ENCODE results near the gene FAM120B. TPM values are rescaled to one million over a fixed set of nuclear protein-coding genes. Genes with fewer than 3 reads are reported as not detected.
"Not testable (repeated sequence)": the region's sequence is repeated elsewhere in the genome, so short reads cannot be mapped to it uniquely, and the experiment has no call there.

FAM120B gene
- total RNA-seq, 5 donors from 2014 or later (not counting 1 experiment from before 2014, with no cell fraction given): 34.1 to 39.8 (median 38.0) TPM

DNA sequence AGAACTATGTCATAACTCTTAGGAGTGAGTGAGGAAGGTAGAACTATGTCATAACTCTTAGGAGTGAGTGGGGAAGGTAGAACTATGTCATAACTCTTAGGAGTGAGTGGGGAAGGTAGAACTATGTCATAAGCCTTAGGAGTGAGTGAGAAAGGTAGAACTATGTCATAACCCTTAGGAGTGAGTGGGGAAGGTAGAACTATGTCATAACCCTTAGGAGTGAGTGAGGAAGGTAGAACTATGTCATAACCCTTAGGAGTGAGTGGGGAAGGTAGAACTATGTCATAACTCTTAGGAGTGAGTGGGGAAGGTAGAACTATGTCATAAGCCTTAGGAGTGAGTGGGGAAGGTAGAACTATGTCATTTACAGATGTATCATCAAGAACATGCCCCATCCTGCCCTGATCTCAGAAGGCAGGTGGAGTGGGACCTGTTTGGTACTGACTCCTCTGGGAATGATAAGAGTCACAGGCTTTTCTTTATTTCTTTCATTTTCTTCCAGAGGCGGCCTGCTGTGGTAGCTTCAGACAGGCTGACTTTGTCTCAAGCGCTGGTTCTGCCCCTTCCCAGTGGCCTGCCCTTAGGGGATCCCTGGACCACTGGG, 93.5 kb downstream of the FAM120B start:
- CTCF ChIA-PET: not testable (repeated sequence)

DNA sequence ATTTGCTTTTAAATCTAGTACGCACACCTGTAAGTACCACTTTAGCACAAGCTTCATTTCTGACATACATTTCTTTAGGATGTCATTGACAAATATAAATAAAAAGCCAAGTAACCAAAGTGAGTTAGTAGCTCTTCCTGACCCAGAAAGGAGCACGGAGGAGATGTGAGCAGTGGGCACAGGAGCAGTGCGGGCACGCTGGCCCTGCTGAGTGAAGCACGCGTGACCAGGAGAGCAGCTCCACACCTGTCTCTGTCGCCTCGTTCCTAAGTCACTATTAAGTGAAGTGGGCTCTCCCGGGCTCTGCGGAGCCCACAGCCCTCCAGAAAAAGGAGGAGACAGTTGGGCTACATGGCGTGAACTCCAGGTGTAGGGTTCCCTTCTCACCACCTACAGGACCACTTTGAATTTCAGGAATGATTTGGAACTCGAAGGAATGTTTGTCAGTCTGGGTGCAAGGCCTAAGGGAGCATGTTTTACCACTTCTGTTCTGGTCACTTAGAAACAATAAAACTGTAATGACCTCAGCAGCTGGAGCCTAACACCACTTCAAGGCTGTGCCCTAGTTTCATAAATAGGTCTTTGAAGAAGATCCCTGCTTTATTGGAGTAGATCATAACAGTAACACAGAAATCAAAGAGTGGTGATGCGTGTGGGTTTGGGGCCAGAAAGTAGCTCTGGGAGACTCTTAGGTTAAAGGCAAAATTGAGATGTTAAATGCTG, 95.9 kb downstream of the FAM120B start:
- H3K4me1 ChIP-seq (ENCODE audit: control insufficient read depth in 1 of 2, extremely low read depth in 1 of 2, insufficient read depth in 2 of 2, low read length in 2 of 2): no peaks in the 10 kb centered on the region
- Mint-ChIP-seq H3K27me3 (no peaks in the 10 kb centered on the region), H3K36me3 (peaks cover 73% of the 10 kb centered on the region), H3K4me3 (no peak overlapping the region), H3K27ac (no peak overlapping the region), H3K4me1 (no peaks in the 10 kb centered on the region), H3K9me3 (no peaks in the 10 kb centered on the region)
- DNase-seq (no peak), ATAC-seq (replicated peaks in 1 of 4) (no peak)
- CTCF ChIA-PET: no interaction called here
- POLR2A ChIA-PET: no interaction called here
- H3K27ac ChIP-seq (ENCODE audit: low read length): no peak overlapping the region
- 96% methylated on average over 10 of the region's 13 CpGs for WGBS (ENCODE audit: insufficient coverage)
- H3K27me3 ChIP-seq (replicated peaks in 1 of 2; ENCODE audit: control insufficient read depth in 2 of 2, extremely low read depth in 1 of 2, insufficient read depth in 2 of 2, low read length in 1 of 2): no peaks in the 10 kb centered on the region
- no peak overlapping the region for H3K4me3 ChIP-seq (ENCODE audit: control insufficient read depth in 1 of 2, extremely low read depth in 1 of 2, low read length in 1 of 2)
- peaks cover 8 to 49% of the 10 kb centered on the region in 2 donors for H3K36me3 ChIP-seq (ENCODE audit: control insufficient read depth in 2 of 2, extremely low read depth in 1 of 2, insufficient read depth in 1 of 2, low read length in 1 of 2)
- H3K9me3 ChIP-seq: no peaks in the 10 kb centered on the region

More for the DNA sequence above, 93.5 kb downstream of the FAM120B start:
- H3K27ac ChIP-seq (ENCODE audit: low read length); H3K9me3 Mint-ChIP-seq; H3K4me1 Mint-ChIP-seq; POLR2A ChIA-PET; H3K27me3 ChIP-seq (replicated peaks in 1 of 2; ENCODE audit: control insufficient read depth in 2 of 2, extremely low read depth in 1 of 2, insufficient read depth in 2 of 2, low read length in 1 of 2); H3K4me1 ChIP-seq (ENCODE audit: control insufficient read depth in 1 of 2, extremely low read depth in 1 of 2, insufficient read depth in 2 of 2, low read length in 2 of 2); H3K4me3 ChIP-seq (ENCODE audit: control insufficient read depth in 1 of 2, extremely low read depth in 1 of 2, low read length in 1 of 2); H3K27me3 Mint-ChIP-seq; H3K4me3 Mint-ChIP-seq; H3K9me3 ChIP-seq; ATAC-seq (replicated peaks in 1 of 4); DNase-seq; H3K27ac Mint-ChIP-seq: not testable (repeated sequence)
- WGBS (ENCODE audit: insufficient coverage): 50% methylated on average over 2 of the region's 2 CpGs
- peaks cover 76% of the 10 kb centered on the region for H3K36me3 Mint-ChIP-seq
- peaks cover 20 to 64% of the 10 kb centered on the region in 2 donors for H3K36me3 ChIP-seq (ENCODE audit: control insufficient read depth in 2 of 2, extremely low read depth in 1 of 2, insufficient read depth in 1 of 2, low read length in 1 of 2)

DNA sequence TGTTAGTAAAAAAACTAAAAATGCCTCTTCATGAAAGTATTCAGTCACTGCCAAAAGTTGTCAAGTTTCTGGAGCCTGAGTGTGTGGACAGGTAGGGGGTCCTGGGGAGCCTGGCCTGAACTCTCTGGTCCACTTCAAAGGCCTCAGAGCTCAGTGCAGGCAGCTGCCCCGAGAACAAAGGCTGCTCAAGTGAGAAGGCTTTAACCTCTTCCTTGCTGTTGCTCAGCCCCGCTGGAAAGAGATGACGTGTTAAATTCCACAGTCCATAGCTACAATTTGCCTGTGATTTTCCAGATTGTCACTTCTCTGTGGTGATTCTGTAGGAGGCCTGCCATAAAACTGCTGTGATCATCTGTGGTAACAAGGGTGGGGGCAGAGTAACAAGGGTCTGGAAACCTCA, 96.9 kb downstream of the FAM120B start:
- no peaks in the 10 kb centered on the region for H3K27me3 Mint-ChIP-seq
- Histone ChIP-seq H3K4me3 (ENCODE audit: control insufficient read depth in 1 of 2, extremely low read depth in 1 of 2, low read length in 1 of 2) (no peak overlapping the region), H3K36me3 (ENCODE audit: control insufficient read depth in 2 of 2, extremely low read depth in 1 of 2, insufficient read depth in 1 of 2, low read length in 1 of 2) (peaks cover 8 to 44% of the 10 kb centered on the region in 2 donors), H3K9me3 (no peaks in the 10 kb centered on the region), H3K27ac (ENCODE audit: low read length) (no peak overlapping the region), H3K4me1 (ENCODE audit: control insufficient read depth in 1 of 2, extremely low read depth in 1 of 2, insufficient read depth in 2 of 2, low read length in 2 of 2) (no peaks in the 10 kb centered on the region), H3K27me3 (replicated peaks in 1 of 2; ENCODE audit: control insufficient read depth in 2 of 2, extremely low read depth in 1 of 2, insufficient read depth in 2 of 2, low read length in 1 of 2) (no peaks in the 10 kb centered on the region)
- ATAC-seq (replicated peaks in 1 of 4) (no peak), DNase-seq (no peak)
- WGBS (ENCODE audit: insufficient coverage): no CpG with 5 or more reads among the region's 3 CpGs
- H3K27ac Mint-ChIP-seq: no peak overlapping the region
- no peaks in the 10 kb centered on the region for H3K9me3 Mint-ChIP-seq
- no peak overlapping the region for H3K4me3 Mint-ChIP-seq
- CTCF ChIA-PET: no interaction called here
- no peaks in the 10 kb centered on the region for H3K4me1 Mint-ChIP-seq
- H3K36me3 Mint-ChIP-seq: peaks cover 67% of the 10 kb centered on the region
- POLR2A ChIA-PET: no interaction called here

DNA sequence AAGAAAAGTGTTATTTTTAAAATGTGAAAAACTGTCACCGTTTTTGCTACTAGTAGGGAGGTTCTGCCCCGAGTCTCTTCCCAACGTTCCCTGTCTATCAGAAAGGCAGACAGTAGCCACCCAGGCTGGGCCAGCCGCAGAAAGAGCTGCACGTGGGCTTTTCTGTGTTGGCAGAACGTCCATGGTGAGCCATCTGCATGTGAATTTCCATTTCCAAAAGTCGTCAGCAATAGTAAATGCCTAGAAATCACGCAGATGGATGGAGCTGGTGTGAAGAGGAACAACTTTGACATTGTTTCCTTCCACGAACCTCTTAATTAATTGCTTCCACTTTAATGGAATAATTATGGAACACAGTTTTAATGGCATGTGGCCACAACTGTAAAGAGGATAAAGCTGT, 97.5 kb downstream of the FAM120B start:
- no peak overlapping the region for H3K4me3 Mint-ChIP-seq
- H3K9me3 Mint-ChIP-seq: no peaks in the 10 kb centered on the region
- ChIA-PET CTCF (no interaction called here), POLR2A (no interaction called here)
- Histone ChIP-seq H3K4me3 (ENCODE audit: control insufficient read depth in 1 of 2, extremely low read depth in 1 of 2, low read length in 1 of 2) (no peak overlapping the region), H3K36me3 (ENCODE audit: control insufficient read depth in 2 of 2, extremely low read depth in 1 of 2, insufficient read depth in 1 of 2, low read length in 1 of 2) (peaks cover 8 to 44% of the 10 kb centered on the region in 2 donors), H3K27me3 (replicated peaks in 1 of 2; ENCODE audit: control insufficient read depth in 2 of 2, extremely low read depth in 1 of 2, insufficient read depth in 2 of 2, low read length in 1 of 2) (no peaks in the 10 kb centered on the region), H3K4me1 (ENCODE audit: control insufficient read depth in 1 of 2, extremely low read depth in 1 of 2, insufficient read depth in 2 of 2, low read length in 2 of 2) (no peaks in the 10 kb centered on the region), H3K27ac (ENCODE audit: low read length) (no peak overlapping the region), H3K9me3 (no peaks in the 10 kb centered on the region)
- DNase-seq: no peak
- H3K36me3 Mint-ChIP-seq: peaks cover 62% of the 10 kb centered on the region
- no peaks in the 10 kb centered on the region for H3K27me3 Mint-ChIP-seq
- no peak for ATAC-seq (replicated peaks in 1 of 4)
- WGBS (ENCODE audit: insufficient coverage): 100% methylated on average over 4 of the region's 9 CpGs
- no peaks in the 10 kb centered on the region for H3K4me1 Mint-ChIP-seq
- H3K27ac Mint-ChIP-seq: no peak overlapping the region

DNA sequence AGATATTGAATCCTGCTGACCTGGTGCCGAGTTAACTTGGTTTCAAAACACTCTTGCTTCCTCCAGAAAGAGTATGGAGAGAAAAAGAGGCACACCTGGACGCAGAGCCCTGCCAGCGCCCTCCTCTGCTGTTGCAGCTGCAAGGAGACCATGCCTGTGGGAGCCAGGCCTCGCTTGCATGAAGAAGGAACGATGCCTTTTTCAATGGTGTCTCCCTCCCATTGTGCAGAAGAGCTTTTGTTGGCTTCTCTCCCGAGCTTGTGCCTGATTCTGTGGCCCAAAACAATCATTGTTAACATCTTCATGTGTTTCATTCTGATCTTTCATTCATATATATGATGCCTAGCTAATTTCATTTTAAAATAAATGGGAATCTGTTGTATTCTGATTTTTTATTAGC, 98.1 kb downstream of the FAM120B start:
- Histone ChIP-seq H3K9me3 (no peaks in the 10 kb centered on the region), H3K4me1 (ENCODE audit: control insufficient read depth in 1 of 2, extremely low read depth in 1 of 2, insufficient read depth in 2 of 2, low read length in 2 of 2) (no peaks in the 10 kb centered on the region), H3K27me3 (replicated peaks in 1 of 2; ENCODE audit: control insufficient read depth in 2 of 2, extremely low read depth in 1 of 2, insufficient read depth in 2 of 2, low read length in 1 of 2) (no peaks in the 10 kb centered on the region), H3K27ac (ENCODE audit: low read length) (no peak overlapping the region), H3K36me3 (ENCODE audit: control insufficient read depth in 2 of 2, extremely low read depth in 1 of 2, insufficient read depth in 1 of 2, low read length in 1 of 2) (peaks cover 8 to 44% of the 10 kb centered on the region in 2 donors), H3K4me3 (ENCODE audit: control insufficient read depth in 1 of 2, extremely low read depth in 1 of 2, low read length in 1 of 2) (no peak overlapping the region)
- H3K27ac Mint-ChIP-seq: no peak overlapping the region
- H3K36me3 Mint-ChIP-seq: peaks cover 61% of the 10 kb centered on the region
- H3K4me3 Mint-ChIP-seq: no peak overlapping the region
- no peak for DNase-seq
- ATAC-seq (replicated peaks in 1 of 4): no peak
- WGBS (ENCODE audit: insufficient coverage): 100% methylated on average over 5 of the region's 6 CpGs
- POLR2A ChIA-PET: no interaction called here
- no peaks in the 10 kb centered on the region for H3K27me3 Mint-ChIP-seq
- CTCF ChIA-PET: no interaction called here
- H3K4me1 Mint-ChIP-seq: no peaks in the 10 kb centered on the region
- no peaks in the 10 kb centered on the region for H3K9me3 Mint-ChIP-seq

DNA sequence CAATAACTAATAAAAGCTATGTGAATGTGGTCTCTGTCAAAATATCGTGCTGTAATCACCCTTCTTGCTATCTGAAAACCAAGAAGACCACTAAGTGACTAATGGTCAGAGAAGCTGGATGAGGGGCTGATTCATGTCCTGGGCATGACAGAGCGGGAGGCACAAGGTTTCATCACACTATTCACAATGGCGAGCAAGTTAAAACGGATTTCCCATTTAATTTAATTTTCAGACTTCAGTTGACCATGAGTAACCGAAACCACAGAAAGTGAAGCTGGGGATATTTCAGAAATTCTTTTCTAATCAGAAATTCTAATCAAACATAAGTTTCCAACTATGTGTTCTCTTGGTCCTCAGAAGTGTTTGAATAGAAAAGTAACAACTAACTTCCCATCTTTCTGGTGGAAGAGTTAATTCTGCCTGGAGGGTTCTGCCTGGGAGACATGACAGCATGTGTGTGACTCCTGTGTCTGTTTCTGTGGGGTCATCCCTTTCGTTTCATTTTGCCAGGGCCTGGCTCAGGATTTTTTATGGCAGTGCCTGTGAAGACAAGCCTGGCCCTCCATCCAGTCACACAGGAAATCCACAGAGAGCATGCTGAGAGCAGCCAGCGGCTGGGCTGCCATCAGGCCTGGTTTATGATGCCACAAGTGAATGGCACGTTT, 98.9 kb downstream of the FAM120B start:
- ChIA-PET POLR2A (no interaction called here), CTCF (no interaction called here)
- no peak for DNase-seq
- 45% methylated on average over 2 of the region's 8 CpGs for WGBS (ENCODE audit: insufficient coverage)
- no peak overlapping the region for H3K4me3 ChIP-seq (ENCODE audit: control insufficient read depth in 1 of 2, extremely low read depth in 1 of 2, low read length in 1 of 2)
- Mint-ChIP-seq H3K27me3 (no peaks in the 10 kb centered on the region), H3K4me1 (no peaks in the 10 kb centered on the region), H3K4me3 (no peak overlapping the region), H3K9me3 (peaks cover 0 to 2% (median 0%) of the 10 kb centered on the region in 3 donors), H3K36me3 (peaks cover 58% of the 10 kb centered on the region), H3K27ac (peak overlapping the region in 1 of 2 donors; percentile 29)
- no peaks in the 10 kb centered on the region for H3K4me1 ChIP-seq (ENCODE audit: control insufficient read depth in 1 of 2, extremely low read depth in 1 of 2, insufficient read depth in 2 of 2, low read length in 2 of 2)
- no peaks in the 10 kb centered on the region for H3K27me3 ChIP-seq (replicated peaks in 1 of 2; ENCODE audit: control insufficient read depth in 2 of 2, extremely low read depth in 1 of 2, insufficient read depth in 2 of 2, low read length in 1 of 2)
- ATAC-seq (replicated peaks in 1 of 4): no peak
- H3K36me3 ChIP-seq (ENCODE audit: control insufficient read depth in 2 of 2, extremely low read depth in 1 of 2, insufficient read depth in 1 of 2, low read length in 1 of 2): peaks cover 8 to 43% of the 10 kb centered on the region in 2 donors
- H3K27ac ChIP-seq (ENCODE audit: low read length): no peak overlapping the region
- no peaks in the 10 kb centered on the region for H3K9me3 ChIP-seq

All from T-cell (primary cell).